A549 (cell line): Measurements from ENCODE around the gene RUNDC1. TPM values are rescaled to one million over a fixed set of nuclear protein-coding genes. Genes with fewer than 3 reads are reported as not detected.
A peak's percentile ranks its signal among the peaks of the same experiment; 100 is the strongest.

Experiments used
- ATAC-seq, 2 experiments: fragments of 200-7000 bp in 1 of 2; fragments of >200 bp in 1 of 2; cut with Nextera tagmentation in 1 of 2; cut with Tn5 transposase in 1 of 2; 3 replicates each; pipeline versions ENCODE4 v1.8.0 to v1.9.1; 2018 to 2020; ENCODE audit warnings: mild to moderate bottlenecking in 1 of 2, moderate library complexity in 1 of 2
- CTCF ChIA-PET: fragments of 300-600 bp; sonication (Branson Sonifier 250); formaldehyde crosslinking; extraction: SDS; loops from one replicate; lab custom pipeline; 2021; ENCODE audit warnings: antibody characterized with exemption, inconsistent platforms; lab: Yijun Ruan, JAX
- POLR2A ChIA-PET: fragments of 350-600 bp; formaldehyde crosslinking; extraction: SDS; loops from one replicate; lab custom pipeline; 2021; ENCODE audit warnings: antibody characterized with exemption, inconsistent platforms; lab: Yijun Ruan, JAX
- DNase-seq, 2 experiments: peaks; one replicate each; pipeline versions ENCODE4 v3.0.0 to v3.0.0-alpha.2; 2011 to 2016; ENCODE audit warnings: low read depth in 1 of 2, low spot score in 1 of 2
- FAIRE-seq: peaks from 2 replicates; lab custom pipeline; 2011; peaks lifted over from hg19 to GRCh38; lab: Jason Lieb, UNC
- H3K27ac ChIP-seq, 2 experiments: fragments of >200 bp; sonication (Bioruptor Twin); formaldehyde crosslinking; 3 replicates each; pipeline ENCODE4 v1.5.1; 2016 to 2017
- H3K4me1 ChIP-seq: fragments of >200 bp; sonication (Bioruptor Twin); formaldehyde crosslinking; 3 replicates; pipeline ENCODE4 v1.6.1; 2016
- H3K4me2 ChIP-seq: fragments of >200 bp; sonication (Bioruptor Twin); formaldehyde crosslinking; 3 replicates; pipeline ENCODE4 v1.6.1; 2016
- H3K4me3 ChIP-seq: fragments of >200 bp; sonication (Bioruptor Twin); formaldehyde crosslinking; 3 replicates; pipeline ENCODE4 v1.5.1; 2016
- H3K9me3 ChIP-seq: fragments of >200 bp; sonication (Bioruptor Twin); formaldehyde crosslinking; 3 replicates; pipeline ENCODE4 v1.6.1; 2016
- BCL3 ChIP-seq: fragments of >200 bp; sonication (Bioruptor Twin); formaldehyde crosslinking; IDR thresholded peaks from 3 replicates; pipeline ENCODE4 v1.6.1; 2016
- BHLHE40 ChIP-seq: IDR thresholded peaks from 2 replicates; pipeline ENCODE4 v1.6.1; 2012; ENCODE audit warnings: low read depth, low read length, inconsistent platforms
- CBX8 ChIP-seq: fragments of 200-600 bp; sonication (generic); IDR thresholded peaks from 2 replicates; pipeline ENCODE4 v1.6.1; 2016
- FOSL2 ChIP-seq, 2 experiments: fragments of 450-650 bp in 1 of 2; fragments of >200 bp in 1 of 2; sonication (Bioruptor Twin) in 1 of 2; formaldehyde crosslinking; IDR thresholded peaks; 2 replicates each; pipeline versions ENCODE4 v1.5.0 to v1.6.1; 2016 to 2020; ENCODE audit warnings: mild to moderate bottlenecking in 1 of 2, moderate library complexity in 1 of 2
- FOXS1 ChIP-seq: fragments of 250-450 bp; sonication (Bioruptor Pico); IDR thresholded peaks from 2 replicates; pipeline ENCODE4 v1.5.0; 2020; ENCODE audit warnings: mild to moderate bottlenecking, moderate library complexity
- GATA3 ChIP-seq: IDR thresholded peaks from 2 replicates; pipeline ENCODE4 v1.6.1; 2012; ENCODE audit warnings: borderline replicate concordance
- HEYL ChIP-seq: fragments of 250-450 bp; sonication (Bioruptor Pico); IDR thresholded peaks from 2 replicates; pipeline ENCODE4 v1.8.0; 2021; ENCODE audit warnings: mild to moderate bottlenecking, moderate library complexity
- HMGXB4 ChIP-seq: fragments of 250-450 bp; sonication (Bioruptor Pico); IDR thresholded peaks from 2 replicates; pipeline ENCODE4 v1.5.0; 2021; ENCODE audit warnings: mild to moderate bottlenecking, moderate library complexity, borderline replicate concordance
- JUN ChIP-seq, 2 experiments: fragments of >200 bp; sonication (Bioruptor Twin); formaldehyde crosslinking; IDR thresholded peaks; 2 replicates in 1 of 2; 3 replicates in 1 of 2; pipeline ENCODE4 v1.6.1; 2016 to 2017
- JUNB ChIP-seq: fragments of >200 bp; sonication (Bioruptor Twin); formaldehyde crosslinking; IDR thresholded peaks from 2 replicates; pipeline ENCODE4 v1.6.1; 2016
- KDM5A ChIP-seq: fragments of 200-600 bp; sonication (generic); IDR thresholded peaks from 2 replicates; pipeline ENCODE4 v1.6.1; 2016; ENCODE audit warnings: antibody characterized with exemption, mild to moderate bottlenecking
- MAX ChIP-seq: IDR thresholded peaks from 2 replicates; pipeline ENCODE4 v1.6.1; 2012
- PHF8 ChIP-seq: fragments of 200-600 bp; sonication (generic); IDR thresholded peaks from 2 replicates; pipeline ENCODE4 v1.6.1; 2016; ENCODE audit warnings: low read depth, mild to moderate bottlenecking, antibody characterized with exemption, moderate library complexity, borderline replicate concordance
- POLR2A ChIP-seq: IDR thresholded peaks from 2 replicates; pipeline ENCODE4 v1.6.1; 2012; ENCODE audit warnings: mild to moderate bottlenecking, low read length
- RAD21 ChIP-seq, 2 experiments: fragments of >200 bp in 1 of 2; sonication (Bioruptor Twin) in 1 of 2; formaldehyde crosslinking in 1 of 2; IDR thresholded peaks in 1 of 2; conservative IDR thresholded peaks in 1 of 2; 2 replicates in 1 of 2; 3 replicates in 1 of 2; pipeline ENCODE4 v1.6.1; 2012 to 2018; ENCODE audit warnings: inconsistent platforms in 1 of 2
- RFX5 ChIP-seq: fragments of 450-650 bp; IDR thresholded peaks from 2 replicates; pipeline ENCODE4 v1.7.1; 2014; ENCODE audit warnings: antibody characterized with exemption, mild to moderate bottlenecking, moderate library complexity
- RNF2 ChIP-seq: fragments of 200-600 bp; sonication (generic); IDR thresholded peaks from 2 replicates; pipeline ENCODE4 v1.6.1; 2016; ENCODE audit warnings: low read depth, mild to moderate bottlenecking, antibody characterized with exemption, moderate library complexity, borderline replicate concordance
- SMC3 ChIP-seq: fragments of >200 bp; sonication (Bioruptor Twin); formaldehyde crosslinking; IDR thresholded peaks from 3 replicates; pipeline ENCODE4 v1.6.1; 2018; ENCODE audit warnings: inconsistent platforms
- SREBF2 ChIP-seq: fragments of 450-650 bp; IDR thresholded peaks from 2 replicates; pipeline ENCODE4 v1.6.1; 2014; ENCODE audit warnings: mild to moderate bottlenecking, moderate library complexity
- ZSCAN20 ChIP-seq: fragments of 250-450 bp; sonication (Bioruptor Pico); IDR thresholded peaks from 2 replicates; pipeline ENCODE4 v1.8.0; 2022; ENCODE audit warnings: mild to moderate bottlenecking, moderate library complexity
- WGBS: methylation state at CpG from one replicate; pipeline ENCODE4 v1.1.6; 2017; ENCODE audit errors: missing lambda C conversion rate; 5-methylcytosine and 5-hydroxymethylcytosine counted together
- polyA minus RNA-seq: library from RNA; depleted of rRNA, polyadenylated mRNA; stranded (reverse); fragments of >200 nt; gene quantifications from 2 replicates; pipeline ENCODE4 v1.2.3, GENCODE V29; 2011; rRNA and poly(A)+ RNA removed
- polyA plus RNA-seq, 4 experiments: library from polyadenylated mRNA; depleted of rRNA in 3 of 4; stranded (reverse); fragments of >200 nt; fragmentation: RNase III in 1 of 4; extraction: RNeasy Plus Mini Kit Qiagen cat#74134 plus additional on column Dnase treatment in 1 of 4; gene quantifications; 2 replicates in 3 of 4; 3 replicates in 1 of 4; pipeline ENCODE4 v1.2.3, GENCODE V29; 2011 to 2017
- TF ChIP-seq, protein P1 (sequence below): fragments of >200 bp; sonication (Bioruptor Twin); formaldehyde crosslinking; IDR thresholded peaks from 3 replicates; pipeline ENCODE4 v1.5.1; 2016

The RUNDC1 gene
- polyA plus RNA-seq (2011; rRNA removed) (19.1 and 21.4 TPM in 2 replicates), polyA plus RNA-seq (2017; fragmentation: RNase III; extraction: RNeasy Plus Mini Kit Qiagen cat#74134 plus additional on column Dnase treatment) (18.7 to 19.7 TPM (median 19.5 TPM) in 3 replicates), polyA minus RNA-seq (18.3 TPM in 2 replicates)
- polyA plus RNA-seq (2012; cell fraction: cytosol; rRNA removed), result 14.1 and 14.7 TPM in 2 replicates
- polyA plus RNA-seq (2012; cell fraction: nucleus; rRNA removed), result 17.2 and 17.3 TPM in 2 replicates

DNA sequence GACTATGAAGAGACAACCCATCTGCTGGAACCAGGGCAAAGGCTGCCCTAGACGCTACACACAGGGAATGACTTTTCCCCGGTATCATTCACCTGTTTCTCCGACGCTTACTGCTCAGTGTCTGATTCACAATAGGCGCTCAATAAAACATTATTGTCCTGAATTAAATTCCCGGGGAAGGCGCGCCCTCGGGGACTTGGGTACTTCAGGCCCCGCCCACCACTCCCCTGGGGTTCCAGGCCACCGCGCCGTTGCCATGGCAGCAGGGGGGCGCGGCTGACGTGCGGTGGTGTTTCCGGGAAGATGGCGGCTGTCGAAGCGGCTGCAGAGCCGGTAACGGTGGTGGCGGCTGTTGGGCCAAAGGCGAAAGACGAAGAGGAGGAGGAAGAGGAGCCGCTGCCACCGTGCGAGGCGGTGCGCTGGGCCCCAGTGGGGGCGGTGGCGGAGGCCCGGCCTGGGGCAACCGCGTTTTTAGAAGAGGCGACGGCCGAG is at the start of gene RUNDC1:
Gene RUNDC1 (plus strand): TSS at position 292 of the 492 bp plus-strand sequence. CDS start 12 bp downstream, at position 304.
- peak; percentile 88 to 94 for ATAC-seq
- TF ChIP-seq POLR2A (peak; percentile 94), JUNB (no peak), BCL3 (peak; percentile 60; the same call in 1 of the 3 replicates), MAX (peak; percentile 42), SREBF2 (0 out of 2 replicates have a peak, but pooled peaks have one; percentile 4), JUN (IDR thresholded peaks at IDR 0.05) (peak; percentile 62 to 89; a peak in 2 of 5 replicates), RNF2 (no peak), PHF8 (peak; percentile 69; the same call in 1 of the 2 replicates), GATA3 (0 out of 2 replicates have a peak, but pooled peaks have one; percentile 10), KDM5A (peak; percentile 76)
- TF ChIP-seq, protein P1, sequence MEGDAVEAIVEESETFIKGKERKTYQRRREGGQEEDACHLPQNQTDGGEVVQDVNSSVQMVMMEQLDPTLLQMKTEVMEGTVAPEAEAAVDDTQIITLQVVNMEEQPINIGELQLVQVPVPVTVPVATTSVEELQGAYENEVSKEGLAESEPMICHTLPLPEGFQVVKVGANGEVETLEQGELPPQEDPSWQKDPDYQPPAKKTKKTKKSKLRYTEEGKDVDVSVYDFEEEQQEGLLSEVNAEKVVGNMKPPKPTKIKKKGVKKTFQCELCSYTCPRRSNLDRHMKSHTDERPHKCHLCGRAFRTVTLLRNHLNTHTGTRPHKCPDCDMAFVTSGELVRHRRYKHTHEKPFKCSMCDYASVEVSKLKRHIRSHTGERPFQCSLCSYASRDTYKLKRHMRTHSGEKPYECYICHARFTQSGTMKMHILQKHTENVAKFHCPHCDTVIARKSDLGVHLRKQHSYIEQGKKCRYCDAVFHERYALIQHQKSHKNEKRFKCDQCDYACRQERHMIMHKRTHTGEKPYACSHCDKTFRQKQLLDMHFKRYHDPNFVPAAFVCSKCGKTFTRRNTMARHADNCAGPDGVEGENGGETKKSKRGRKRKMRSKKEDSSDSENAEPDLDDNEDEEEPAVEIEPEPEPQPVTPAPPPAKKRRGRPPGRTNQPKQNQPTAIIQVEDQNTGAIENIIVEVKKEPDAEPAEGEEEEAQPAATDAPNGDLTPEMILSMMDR, result no peak
- H3K9me3 ChIP-seq, result no peaks in the 10 kb centered on the region
- DNase-seq, result peak; percentile 92 to 98
- H3K4me2 ChIP-seq, result peak within 1 kb of the TSS; percentile 95
- POLR2A ChIA-PET, result interaction anchor here (0.9 to 2.0 kb wide), 3 partner anchors 16 to 21 kb away, joined by 4 to 36 read pairs (median 5); partner anchors contain the start of genes AARSD1 and RPL27
- no peak for FAIRE-seq
- CTCF ChIA-PET, result interaction anchor here (1.0 to 11.1 kb wide), 6 partner anchors 12 to 142 kb away, joined by 3 to 86 read pairs (median 4); partner anchors contain the start of genes AOC2 and RPL27
- peak within 1 kb of the TSS; percentile 86 for H3K4me3 ChIP-seq
- WGBS, result 2% methylated on average over 34 of the region's 39 CpGs
- peaks cover 33% of the 10 kb centered on the region for H3K4me1 ChIP-seq
- peak within 1 kb of the TSS; percentile 89 to 96 for H3K27ac ChIP-seq

DNA sequence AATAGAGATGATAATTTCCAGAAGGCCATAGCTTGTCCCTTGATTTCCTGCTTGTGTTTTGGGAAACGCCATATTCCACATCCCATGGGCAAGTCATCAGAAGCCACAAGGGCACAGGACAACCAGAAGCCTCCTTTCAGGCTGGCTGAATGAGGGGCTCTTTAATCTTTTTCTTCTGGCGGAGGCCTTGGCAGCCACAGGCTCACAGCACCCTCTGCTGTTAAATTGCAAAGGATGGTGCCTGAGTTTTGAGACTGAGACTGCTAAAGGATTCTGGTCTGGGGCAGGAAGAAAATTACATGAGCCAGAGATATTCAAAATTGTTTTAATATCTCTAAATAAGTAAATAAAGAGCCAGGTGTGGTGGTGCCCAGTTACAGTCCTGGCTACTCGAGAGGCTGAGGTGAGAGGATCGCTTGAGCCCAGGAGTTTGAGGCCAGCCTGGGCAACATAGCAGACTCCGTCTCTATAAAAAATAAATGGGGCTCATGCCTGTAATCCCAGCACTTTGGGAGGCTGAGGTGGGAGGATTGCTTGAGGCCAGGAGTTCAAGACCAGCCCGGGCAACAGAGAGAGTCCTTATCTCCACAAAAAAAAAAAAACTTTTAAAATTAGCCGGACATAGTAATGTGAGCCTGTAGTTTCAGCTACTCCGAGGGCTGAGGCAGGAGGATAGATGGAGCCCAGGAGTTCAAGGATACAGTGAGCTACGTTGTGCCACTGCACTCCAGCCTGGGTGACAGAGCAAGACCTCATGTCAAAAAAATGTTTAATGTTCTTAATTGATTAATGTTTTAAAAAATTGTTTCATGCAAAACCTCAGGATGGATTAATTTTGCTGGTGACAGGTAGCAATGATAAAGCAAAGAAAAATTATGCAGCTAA is 42.4 kb upstream of the RUNDC1 start:
- Histone ChIP-seq H3K4me3 (no peak overlapping the region), H3K4me2 (no peak overlapping the region), H3K4me1 (no peaks in the 10 kb centered on the region), H3K27ac (no peak overlapping the region), H3K9me3 (no peaks in the 10 kb centered on the region)
- DNase-seq (peak; percentile 78 to 81), ATAC-seq (peak; percentile 96), FAIRE-seq (peak; percentile 78)
- CTCF ChIA-PET, result interaction anchor here (0.5 to 9.8 kb wide), 60 partner anchors 9 to 581 kb away, joined by 3 to 303 read pairs (median 4); partner anchors contain the start of genes AOC2, AOC3, BECN1 and G6PC1
- POLR2A ChIA-PET, result interaction anchor here (1.1 kb wide), 1 partner anchor 164 kb away, joined by 3 read pairs; no protein-coding TSS in a partner anchor
- WGBS, result 37% methylated on average over 9 of the region's 9 CpGs
- TF ChIP-seq, protein P1, result peak; percentile 93
- TF ChIP-seq RFX5, result no peak
- TF ChIP-seq RAD21 (conservative IDR thresholded peaks at IDR 0.05 in 1 of 2, IDR thresholded peaks at IDR 0.05 in 1 of 2), result peak; percentile 97 to 98
- no peak for TF ChIP-seq ZSCAN20 (CRISPR knock-in tag)
- no peak for TF ChIP-seq FOSL2 (IDR thresholded peaks at IDR 0.05)
- no peak for TF ChIP-seq FOSL2 (CRISPR knock-in tag; IDR thresholded peaks at IDR 0.05)
- no peak for TF ChIP-seq FOXS1
- no peak for TF ChIP-seq BHLHE40
- TF ChIP-seq HMGXB4, result no peak
- TF ChIP-seq HEYL, result no peak
- TF ChIP-seq SMC3, result peak; percentile 95
- no peak for TF ChIP-seq CBX8
